Daoy (cell line): ENCODE measurements around the gene SLX1A. TPM values are rescaled to one million over a fixed set of nuclear protein-coding genes. Genes with fewer than 3 reads are reported as not detected.
"Not testable (repeated sequence)": the region's sequence is repeated elsewhere in the genome, so short reads cannot be mapped to it uniquely, and the experiment has no call there.

Experiments used
- DNase-seq: peaks from one replicate; pipeline ENCODE4 v3.0.0-alpha.2; 2015; ENCODE audit warnings: low read depth
- total RNA-seq: library from RNA; depleted of rRNA; stranded (reverse); fragments of >200 nt; shearing (Covaris generic); gene quantifications from 2 replicates; pipeline ENCODE4 v1.2.3, GENCODE V29; 2014; rRNA removed

Gene SLX1A
- total RNA-seq, 1 experiment from 2014 or later = 48.1 TPM

GRCh38 chr16:30217082-30217481 lies 23.4 kb downstream of the SLX1A start:
- not testable (repeated sequence) for DNase-seq

Other genes starting within 250 kb of the SLX1A start
- gene TMEM219, start 231.8 kb upstream of the SLX1A start, total RNA-seq = 39.8 and 41.9 TPM in 2 replicates
- gene TAOK2, start 220.0 kb upstream of the SLX1A start, total RNA-seq = 25.2 and 26.5 TPM in 2 replicates
- 8.8 and 14.0 TPM in 2 replicates for gene HIRIP3, start 198.3 kb upstream of the SLX1A start, total RNA-seq
- 70.8 and 136 TPM in 2 replicates for gene INO80E, start 197.6 kb upstream of the SLX1A start, total RNA-seq
- gene DOC2A, start 182.8 kb upstream of the SLX1A start, total RNA-seq = 0.18 TPM in 1 of 2 replicates, not detected in the other
- gene C16orf92, start 170.7 kb upstream of the SLX1A start, total RNA-seq = not detected in 2 replicates
- not detected in 2 replicates for gene TLCD3B, start 162.6 kb upstream of the SLX1A start, total RNA-seq
- gene ALDOA, start 128.1 kb upstream of the SLX1A start, total RNA-seq = 781 and 887 TPM in 2 replicates
- 81.4 and 113 TPM in 2 replicates for gene PPP4C, start 117.9 kb upstream of the SLX1A start, total RNA-seq
- not detected in 2 replicates for gene TBX6, start 102.0 kb upstream of the SLX1A start, total RNA-seq
- 0.21 and 1.0 TPM in 2 replicates for gene YPEL3, start 97.7 kb upstream of the SLX1A start, total RNA-seq
- gene GDPD3, start 80.3 kb upstream of the SLX1A start, total RNA-seq = 0.57 and 0.77 TPM in 2 replicates
- gene MAPK3, start 70.7 kb upstream of the SLX1A start, total RNA-seq = 7.6 and 11.3 TPM in 2 replicates
- gene CORO1A, start 10.3 kb upstream of the SLX1A start, total RNA-seq = 4.3 and 25.4 TPM in 2 replicates
- 1,051 and 1,320 TPM in 2 replicates for gene BOLA2B, start 209 bp upstream of the SLX1A start, total RNA-seq
- 4.9 and 12.8 TPM in 2 replicates for gene SULT1A3, start 5.4 kb downstream of the SLX1A start, total RNA-seq
- 0.86 and 1.1 TPM in 2 replicates for gene NPIPB13, start 54.6 kb downstream of the SLX1A start, total RNA-seq
- gene CD2BP2, start 161.4 kb downstream of the SLX1A start, total RNA-seq = 63.1 and 64.5 TPM in 2 replicates
- gene TBC1D10B, start 176.6 kb downstream of the SLX1A start, total RNA-seq = 26.2 and 27.1 TPM in 2 replicates
- gene MYL11, start 180.9 kb downstream of the SLX1A start, total RNA-seq = not detected in 2 replicates
- gene SEPTIN1, start 188.7 kb downstream of the SLX1A start, total RNA-seq = not detected in 2 replicates
- gene ZNF48, start 201.5 kb downstream of the SLX1A start, total RNA-seq = 6.0 and 6.3 TPM in 2 replicates
- gene ZNF771, start 213.7 kb downstream of the SLX1A start, total RNA-seq = 13.8 and 19.7 TPM in 2 replicates
- gene DCTPP1, start 236.2 kb downstream of the SLX1A start, total RNA-seq = 27.3 and 30.3 TPM in 2 replicates